ENCODE measurements around the gene DMXL1.

DNA sequence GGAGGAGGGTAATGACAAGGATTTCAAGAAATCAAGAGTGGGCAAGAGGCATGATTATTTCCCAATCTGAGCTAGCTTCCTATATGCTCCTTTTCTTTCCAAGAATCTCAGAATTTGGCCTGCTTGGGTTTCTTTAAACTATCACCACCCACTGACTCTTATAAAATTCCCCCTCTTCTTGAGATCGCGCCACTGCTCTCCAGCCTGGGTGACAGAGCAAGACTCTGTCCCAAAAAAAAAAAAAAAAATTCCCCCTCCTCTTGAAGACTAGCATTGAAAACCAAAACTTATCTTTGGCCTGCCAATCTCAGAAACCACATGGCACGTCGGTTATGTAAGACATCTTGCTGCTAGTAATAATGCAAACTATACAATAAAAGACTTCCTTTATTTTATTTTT is 3.4 kb upstream of the DMXL1 start:
- TF ChIP-seq, protein P1, sequence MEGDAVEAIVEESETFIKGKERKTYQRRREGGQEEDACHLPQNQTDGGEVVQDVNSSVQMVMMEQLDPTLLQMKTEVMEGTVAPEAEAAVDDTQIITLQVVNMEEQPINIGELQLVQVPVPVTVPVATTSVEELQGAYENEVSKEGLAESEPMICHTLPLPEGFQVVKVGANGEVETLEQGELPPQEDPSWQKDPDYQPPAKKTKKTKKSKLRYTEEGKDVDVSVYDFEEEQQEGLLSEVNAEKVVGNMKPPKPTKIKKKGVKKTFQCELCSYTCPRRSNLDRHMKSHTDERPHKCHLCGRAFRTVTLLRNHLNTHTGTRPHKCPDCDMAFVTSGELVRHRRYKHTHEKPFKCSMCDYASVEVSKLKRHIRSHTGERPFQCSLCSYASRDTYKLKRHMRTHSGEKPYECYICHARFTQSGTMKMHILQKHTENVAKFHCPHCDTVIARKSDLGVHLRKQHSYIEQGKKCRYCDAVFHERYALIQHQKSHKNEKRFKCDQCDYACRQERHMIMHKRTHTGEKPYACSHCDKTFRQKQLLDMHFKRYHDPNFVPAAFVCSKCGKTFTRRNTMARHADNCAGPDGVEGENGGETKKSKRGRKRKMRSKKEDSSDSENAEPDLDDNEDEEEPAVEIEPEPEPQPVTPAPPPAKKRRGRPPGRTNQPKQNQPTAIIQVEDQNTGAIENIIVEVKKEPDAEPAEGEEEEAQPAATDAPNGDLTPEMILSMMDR (IDR thresholded peaks at IDR 0.05; ENCODE audit: low read depth, low read length) = no peak
- no peak for TF ChIP-seq EZH2phosphoT487 (IDR thresholded peaks at IDR 0.05; ENCODE audit: low read depth)

Measured in OCI-LY3 (cell line).